Tibial artery (tissue), 4 donors: ENCODE results near the gene JTB.

Source experiments
- DNase-seq, 2 donors: peaks; one replicate each; pipeline ENCODE4 v3.0.0-alpha.2; 2019
- H3K27ac ChIP-seq, 2 donors: fragments of 200-600 bp; sonication (generic) in 1 of 2; 1 replicate in 1 of 2; 2 replicates in 1 of 2; pipeline ENCODE4 v1.5.1; 2018 to 2019; ENCODE audit warnings: mild to moderate bottlenecking in 1 of 2
- H3K27me3 ChIP-seq, 2 donors: fragments of 200-600 bp; sonication (generic) in 1 of 2; one replicate each; pipeline versions ENCODE4 v1.5.1 to v1.6.0; 2016 to 2019
- H3K36me3 ChIP-seq, 3 donors: fragments of 200-600 bp; sonication (generic) in 2 of 3; one replicate each; pipeline ENCODE4 v1.5.1; 2016 to 2019; ENCODE audit warnings: mild to moderate bottlenecking in 2 of 3
- H3K4me1 ChIP-seq, 4 donors: fragments of 200-600 bp; sonication (generic) in 2 of 4; 1 replicate in 3 of 4; 2 replicates in 1 of 4; pipeline ENCODE4 v1.5.1; 2016 to 2019
- H3K4me3 ChIP-seq, 2 donors: fragments of 200-600 bp; sonication (generic) in 1 of 2; 1 replicate in 1 of 2; 2 replicates in 1 of 2; pipeline ENCODE4 v1.5.1; 2018 to 2019; ENCODE audit warnings: mild to moderate bottlenecking in 2 of 2
- H3K9me3 ChIP-seq, 3 donors: fragments of 200-600 bp; sonication (generic) in 1 of 3; one replicate each; pipeline ENCODE4 v1.5.1; 2016 to 2019
- CTCF ChIP-seq, 2 experiments: fragments of 200-600 bp in 1 of 2; fragments of 450-650 bp in 1 of 2; IDR thresholded peaks; one replicate each; pipeline ENCODE4 v1.5.1; 2017 to 2019; ENCODE audit warnings: antibody characterized with exemption in 2 of 2, mild to moderate bottlenecking in 1 of 2, moderate library complexity in 1 of 2
- intact Hi-C: fragments of 100-400 bp; cut with DNase I; formaldehyde crosslinking; loops from one replicate; pipeline ENCODE4 v1.15.0; 2023; ENCODE audit warnings: low total_unique reads

Gene JTB

GRCh38 chr1:153938996-153939395, 38.5 kb downstream of the JTB start:
- no peak overlapping the region for H3K27ac ChIP-seq
- peak in 1 of 2 donors; percentile 54 for DNase-seq
- TF ChIP-seq CTCF (IDR thresholded peaks at IDR 0.05) = no peak
- no peaks in the 10 kb centered on the region for H3K27me3 ChIP-seq
- no peak overlapping the region for H3K4me3 ChIP-seq
- H3K36me3 ChIP-seq = peaks cover 64 to 96% (median 85%) of the 10 kb centered on the region in 3 donors
- H3K4me1 ChIP-seq = peaks cover 0 to 5% (median 0%) of the 10 kb centered on the region in 4 donors
- intact Hi-C loops = no loop called here
- H3K9me3 ChIP-seq = no peaks in the 10 kb centered on the region

GRCh38 chr1:153937331-153937730, 40.1 kb downstream of the JTB start:
- TF ChIP-seq CTCF (IDR thresholded peaks at IDR 0.05) = no peak
- intact Hi-C loops = no loop called here
- H3K27me3 ChIP-seq = no peaks in the 10 kb centered on the region
- no peak overlapping the region for H3K4me3 ChIP-seq
- H3K4me1 ChIP-seq = no peaks in the 10 kb centered on the region
- DNase-seq = no peak
- no peak overlapping the region for H3K27ac ChIP-seq
- no peaks in the 10 kb centered on the region for H3K9me3 ChIP-seq
- H3K36me3 ChIP-seq = peaks cover 79 to 98% (median 95%) of the 10 kb centered on the region in 3 donors

- Histone ChIP-seq H3K27ac (no peak overlapping the region), H3K4me1 (no peaks in the 10 kb centered on the region), H3K36me3 (peaks cover 73 to 97% (median 92%) of the 10 kb centered on the region in 3 donors), H3K4me3 (no peak overlapping the region), H3K27me3 (no peaks in the 10 kb centered on the region), H3K9me3 (no peaks in the 10 kb centered on the region)
- peak in 1 of 2 donors; percentile 39 for DNase-seq
- intact Hi-C loops = no loop called here
- TF ChIP-seq CTCF (IDR thresholded peaks at IDR 0.05) = no peak
Measured at GRCh38 chr1:153936011-153936802, 41.3 kb downstream of the JTB start.

GRCh38 chr1:153934746-153935145, 42.7 kb downstream of the JTB start:
- Histone ChIP-seq H3K36me3 (peaks cover 61 to 97% (median 92%) of the 10 kb centered on the region in 3 donors), H3K9me3 (no peaks in the 10 kb centered on the region), H3K4me3 (no peak overlapping the region), H3K27me3 (no peaks in the 10 kb centered on the region), H3K27ac (no peak overlapping the region), H3K4me1 (no peaks in the 10 kb centered on the region)
- intact Hi-C loops = no loop called here
- peak in 1 of 2 donors; percentile 55 for DNase-seq
- no peak for TF ChIP-seq CTCF (IDR thresholded peaks at IDR 0.05)

- Histone ChIP-seq H3K27ac (no peak overlapping the region), H3K27me3 (no peaks in the 10 kb centered on the region), H3K4me3 (no peak overlapping the region), H3K4me1 (no peaks in the 10 kb centered on the region), H3K9me3 (no peaks in the 10 kb centered on the region), H3K36me3 (peaks cover 57 to 97% (median 86%) of the 10 kb centered on the region in 3 donors)
- TF ChIP-seq CTCF (IDR thresholded peaks at IDR 0.05) = no peak
- intact Hi-C loops = no loop called here
- DNase-seq = peak in 1 of 2 donors; percentile 45
Measured at GRCh38 chr1:153933955-153934354, 43.5 kb downstream of the JTB start.
